GM23338 (cell line): ENCODE measurements around the gene POSTN. TPM values are rescaled to one million over a fixed set of nuclear protein-coding genes. Genes with fewer than 3 reads are reported as not detected.

Source experiments
- ATAC-seq: fragments of 200-7000 bp; cut with Tn5 transposase; 3 replicates; pipeline ENCODE4 v1.9.1; 2020
- DNase-seq: peaks from one replicate; pipeline ENCODE4 v3.0.0-alpha.2; 2015; ENCODE audit warnings: low spot score
- H2AFZ ChIP-seq: fragments of 200-600 bp; sonication (generic); 2 replicates; pipeline ENCODE4 v1.8.0; 2016; ENCODE audit warnings: antibody characterized with exemption, mild to moderate bottlenecking, moderate library complexity
- H3F3A ChIP-seq: fragments of 200-600 bp; sonication (generic); replicated peaks from 2 replicates; pipeline ENCODE4 v1.8.0; 2017; ENCODE audit warnings: antibody characterized with exemption, mixed run types, low read depth
- H3K27ac ChIP-seq: fragments of 200-600 bp; sonication (generic); 2 replicates; pipeline ENCODE4 v1.6.1; 2016; ENCODE audit warnings: low read depth
- H3K27me3 ChIP-seq: fragments of 200-600 bp; sonication (generic); 2 replicates; pipeline ENCODE4 v1.8.0; 2016; ENCODE audit warnings: mild to moderate bottlenecking, mixed run types, moderate library complexity; ENCODE audit not compliant: insufficient read depth
- H3K36me3 ChIP-seq: fragments of 200-600 bp; sonication (generic); 2 replicates; pipeline ENCODE4 v1.8.0; 2016; ENCODE audit warnings: mild to moderate bottlenecking; ENCODE audit not compliant: insufficient read depth
- H3K4me1 ChIP-seq: fragments of 200-600 bp; sonication (generic); 2 replicates; pipeline ENCODE4 v1.8.0; 2016; ENCODE audit warnings: mild to moderate bottlenecking, moderate library complexity; ENCODE audit not compliant: insufficient read depth
- H3K4me2 ChIP-seq: fragments of 200-600 bp; sonication (generic); 2 replicates; pipeline ENCODE4 v1.7.1; 2017; ENCODE audit warnings: mixed run types
- H3K4me3 ChIP-seq: fragments of 200-600 bp; sonication (generic); 2 replicates; pipeline ENCODE4 v1.6.1; 2016; ENCODE audit warnings: mixed run types
- H3K79me2 ChIP-seq: fragments of 200-600 bp; sonication (generic); replicated peaks from 2 replicates; pipeline ENCODE4 v1.8.0; 2017; ENCODE audit warnings: mild to moderate bottlenecking; ENCODE audit not compliant: insufficient read depth
- H3K9me2 ChIP-seq: fragments of 200-600 bp; sonication (generic); 2 replicates; pipeline ENCODE4 v1.8.0; 2017; ENCODE audit not compliant: insufficient read depth
- H4K20me1 ChIP-seq: fragments of 200-600 bp; sonication (generic); replicated peaks from 2 replicates; pipeline ENCODE4 v1.8.0; 2017; ENCODE audit warnings: mild to moderate bottlenecking; ENCODE audit not compliant: insufficient read depth
- H3K27ac Mint-ChIP-seq: 2 replicates; pipeline ENCODE4 v1.8.0; 2020; ENCODE audit warnings: inconsistent platforms, mild to moderate bottlenecking, moderate library complexity, mixed read lengths
- H3K27me3 Mint-ChIP-seq: 3 replicates; pipeline ENCODE4 v1.8.0; 2022; ENCODE audit warnings: low read depth, mild to moderate bottlenecking, moderate library complexity, mixed read lengths, inconsistent platforms; ENCODE audit not compliant: insufficient read depth, poor library complexity
- H3K36me3 Mint-ChIP-seq: 3 replicates; pipeline ENCODE4 v1.8.0; 2021; ENCODE audit warnings: low read depth, mild to moderate bottlenecking, inconsistent platforms, moderate library complexity, mixed read lengths
- H3K4me1 Mint-ChIP-seq: 3 replicates; pipeline ENCODE4 v1.8.0; 2020; ENCODE audit warnings: mild to moderate bottlenecking, inconsistent platforms, mixed read lengths
- H3K4me3 Mint-ChIP-seq: 3 replicates; pipeline ENCODE4 v1.8.0; 2021; ENCODE audit warnings: moderate library complexity, mild to moderate bottlenecking, inconsistent platforms, mixed read lengths
- H3K9me3 Mint-ChIP-seq: 3 replicates; pipeline ENCODE4 v1.8.0; 2020; ENCODE audit warnings: moderate library complexity, mild to moderate bottlenecking, inconsistent platforms, mixed read lengths
- CREB1 ChIP-seq: fragments of 250-450 bp; sonication (Bioruptor Pico); IDR thresholded peaks from 2 replicates; pipeline ENCODE4 v1.5.0; 2020; ENCODE audit warnings: low read depth, mild to moderate bottlenecking, moderate library complexity
- EZH2 ChIP-seq: fragments of 200-600 bp; sonication (generic); IDR thresholded peaks from one replicate; pipeline ENCODE4 v1.8.0; 2017; ENCODE audit warnings: antibody characterized with exemption, mild to moderate bottlenecking, low read depth; ENCODE audit not compliant: unreplicated experiment
- EZH2phosphoT487 ChIP-seq: fragments of 200-600 bp; sonication (generic); IDR thresholded peaks from one replicate; pipeline ENCODE4 v1.8.1; 2018; ENCODE audit warnings: antibody characterized with exemption; ENCODE audit not compliant: unreplicated experiment
- JUNB ChIP-seq: IDR thresholded peaks from one replicate; pipeline ENCODE4 v1.6.1; 2016; ENCODE audit warnings: antibody characterized with exemption; ENCODE audit not compliant: unreplicated experiment
- NANOG ChIP-seq: IDR thresholded peaks from 2 replicates; pipeline ENCODE4 v1.6.1; 2016; ENCODE audit warnings: antibody characterized with exemption, borderline replicate concordance
- POLR2AphosphoS5 ChIP-seq: IDR thresholded peaks from 2 replicates; pipeline ENCODE4 v1.6.1; 2016; ENCODE audit warnings: antibody characterized with exemption, low read depth
- STAT1 ChIP-seq: IDR thresholded peaks from one replicate; pipeline ENCODE4 v1.6.1; 2016; ENCODE audit warnings: antibody characterized with exemption; ENCODE audit not compliant: unreplicated experiment
- ZNF114 ChIP-seq: fragments of 250-450 bp; sonication (Bioruptor Pico); IDR thresholded peaks from 2 replicates; pipeline ENCODE4 v1.5.0; 2020; ENCODE audit warnings: mild to moderate bottlenecking, moderate library complexity
- ZNF331 ChIP-seq: fragments of 250-450 bp; sonication (Bioruptor Pico); IDR thresholded peaks from 2 replicates; pipeline ENCODE4 v1.5.0; 2020; ENCODE audit warnings: low read depth, mild to moderate bottlenecking, moderate library complexity
- polyA plus RNA-seq: library from polyadenylated mRNA; unstranded; fragments of >200 nt; fragmentation: Nextera tagmentation; extraction: Ambion mirVana; gene quantifications from 2 replicates; pipeline ENCODE4 v1.2.1, GENCODE V29; 2016
- total RNA-seq: library from RNA; depleted of rRNA; stranded (reverse); fragments of >200 nt; shearing (Covaris generic); gene quantifications from 2 replicates; pipeline ENCODE4 v1.2.3, GENCODE V29; 2014
- TF ChIP-seq, protein P1 (sequence below): IDR thresholded peaks from 2 replicates; pipeline ENCODE4 v1.6.1; 2016; ENCODE audit warnings: antibody characterized with exemption
- TF ChIP-seq, protein P2 (sequence below): IDR thresholded peaks from one replicate; pipeline ENCODE4 v1.6.1; 2018; ENCODE audit warnings: antibody characterized with exemption; ENCODE audit not compliant: unreplicated experiment
- TF ChIP-seq, protein P3 (sequence below): fragments of 250-450 bp; sonication (Bioruptor Pico); IDR thresholded peaks from 2 replicates; pipeline ENCODE4 v1.5.0; 2020; ENCODE audit warnings: mild to moderate bottlenecking, moderate library complexity
- TF ChIP-seq, protein P4 (sequence below), 2 experiments: fragments of 200-600 bp in 1 of 2; sonication (generic) in 1 of 2; conservative IDR thresholded peaks; 2 replicates each; pipeline versions ENCODE4 v1.5.1 to v1.6.1; 2016 to 2017; ENCODE audit warnings: antibody characterized with exemption in 2 of 2, low read depth in 2 of 2, mild to moderate bottlenecking in 2 of 2, moderate library complexity in 1 of 2

The POSTN gene
- total and polyA plus RNA-seq, 2 experiments from 2014 or later = 0.21 to 0.31 TPM

DNA sequence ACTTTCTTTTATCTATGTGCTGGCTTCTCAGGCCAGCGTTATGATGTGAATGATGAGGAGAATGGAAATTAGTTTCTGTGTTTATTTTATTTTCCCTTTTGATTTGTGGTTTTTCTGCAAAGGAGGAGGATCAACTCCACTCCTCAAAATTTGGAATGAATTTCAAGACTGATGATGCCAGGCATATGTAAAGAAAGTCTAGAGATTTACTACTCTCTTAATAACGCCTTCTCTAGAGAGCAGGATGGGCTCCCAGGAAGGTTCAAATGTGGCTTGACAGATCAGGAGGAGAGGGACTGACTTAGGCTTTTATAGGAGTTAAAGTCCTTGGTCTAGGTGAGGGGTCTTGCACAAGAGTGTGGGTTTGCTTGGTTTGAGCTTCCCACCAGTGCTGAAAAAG lies 15.1 kb upstream of the POSTN start:
- no peak overlapping the region for H3K27ac Mint-ChIP-seq
- Histone ChIP-seq H3K27me3 (no peaks in the 10 kb centered on the region), H3K79me2 (no peaks in the 10 kb centered on the region), H3F3A (no peaks in the 10 kb centered on the region), H3K27ac (no peak overlapping the region), H3K9me2 (no peaks in the 10 kb centered on the region), H3K4me3 (no peak overlapping the region), H3K4me1 (no peaks in the 10 kb centered on the region), H4K20me1 (no peaks in the 10 kb centered on the region), H3K4me2 (no peak overlapping the region), H3K36me3 (no peaks in the 10 kb centered on the region), H2AFZ (no peak overlapping the region)
- no peaks in the 10 kb centered on the region for H3K9me3 Mint-ChIP-seq
- DNase-seq (no peak), ATAC-seq (no peak)
- H3K4me1 Mint-ChIP-seq = peaks cover 7% of the 10 kb centered on the region
- no peaks in the 10 kb centered on the region for H3K27me3 Mint-ChIP-seq
- H3K4me3 Mint-ChIP-seq = no peak overlapping the region
- H3K36me3 Mint-ChIP-seq = no peaks in the 10 kb centered on the region
- TF ChIP-seq JUNB (no peak), NANOG (no peak), POLR2AphosphoS5 (no peak), CREB1 (CRISPR knock-in tag) (no peak), STAT1 (no peak), EZH2 (no peak), ZNF114 (CRISPR knock-in tag) (no peak), ZNF331 (no peak), EZH2phosphoT487 (no peak)
- TF ChIP-seq, protein P1, sequence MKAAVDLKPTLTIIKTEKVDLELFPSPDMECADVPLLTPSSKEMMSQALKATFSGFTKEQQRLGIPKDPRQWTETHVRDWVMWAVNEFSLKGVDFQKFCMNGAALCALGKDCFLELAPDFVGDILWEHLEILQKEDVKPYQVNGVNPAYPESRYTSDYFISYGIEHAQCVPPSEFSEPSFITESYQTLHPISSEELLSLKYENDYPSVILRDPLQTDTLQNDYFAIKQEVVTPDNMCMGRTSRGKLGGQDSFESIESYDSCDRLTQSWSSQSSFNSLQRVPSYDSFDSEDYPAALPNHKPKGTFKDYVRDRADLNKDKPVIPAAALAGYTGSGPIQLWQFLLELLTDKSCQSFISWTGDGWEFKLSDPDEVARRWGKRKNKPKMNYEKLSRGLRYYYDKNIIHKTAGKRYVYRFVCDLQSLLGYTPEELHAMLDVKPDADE = no peak
- TF ChIP-seq, protein P2, sequence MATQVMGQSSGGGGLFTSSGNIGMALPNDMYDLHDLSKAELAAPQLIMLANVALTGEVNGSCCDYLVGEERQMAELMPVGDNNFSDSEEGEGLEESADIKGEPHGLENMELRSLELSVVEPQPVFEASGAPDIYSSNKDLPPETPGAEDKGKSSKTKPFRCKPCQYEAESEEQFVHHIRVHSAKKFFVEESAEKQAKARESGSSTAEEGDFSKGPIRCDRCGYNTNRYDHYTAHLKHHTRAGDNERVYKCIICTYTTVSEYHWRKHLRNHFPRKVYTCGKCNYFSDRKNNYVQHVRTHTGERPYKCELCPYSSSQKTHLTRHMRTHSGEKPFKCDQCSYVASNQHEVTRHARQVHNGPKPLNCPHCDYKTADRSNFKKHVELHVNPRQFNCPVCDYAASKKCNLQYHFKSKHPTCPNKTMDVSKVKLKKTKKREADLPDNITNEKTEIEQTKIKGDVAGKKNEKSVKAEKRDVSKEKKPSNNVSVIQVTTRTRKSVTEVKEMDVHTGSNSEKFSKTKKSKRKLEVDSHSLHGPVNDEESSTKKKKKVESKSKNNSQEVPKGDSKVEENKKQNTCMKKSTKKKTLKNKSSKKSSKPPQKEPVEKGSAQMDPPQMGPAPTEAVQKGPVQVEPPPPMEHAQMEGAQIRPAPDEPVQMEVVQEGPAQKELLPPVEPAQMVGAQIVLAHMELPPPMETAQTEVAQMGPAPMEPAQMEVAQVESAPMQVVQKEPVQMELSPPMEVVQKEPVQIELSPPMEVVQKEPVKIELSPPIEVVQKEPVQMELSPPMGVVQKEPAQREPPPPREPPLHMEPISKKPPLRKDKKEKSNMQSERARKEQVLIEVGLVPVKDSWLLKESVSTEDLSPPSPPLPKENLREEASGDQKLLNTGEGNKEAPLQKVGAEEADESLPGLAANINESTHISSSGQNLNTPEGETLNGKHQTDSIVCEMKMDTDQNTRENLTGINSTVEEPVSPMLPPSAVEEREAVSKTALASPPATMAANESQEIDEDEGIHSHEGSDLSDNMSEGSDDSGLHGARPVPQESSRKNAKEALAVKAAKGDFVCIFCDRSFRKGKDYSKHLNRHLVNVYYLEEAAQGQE = no peak
- TF ChIP-seq, protein P3, sequence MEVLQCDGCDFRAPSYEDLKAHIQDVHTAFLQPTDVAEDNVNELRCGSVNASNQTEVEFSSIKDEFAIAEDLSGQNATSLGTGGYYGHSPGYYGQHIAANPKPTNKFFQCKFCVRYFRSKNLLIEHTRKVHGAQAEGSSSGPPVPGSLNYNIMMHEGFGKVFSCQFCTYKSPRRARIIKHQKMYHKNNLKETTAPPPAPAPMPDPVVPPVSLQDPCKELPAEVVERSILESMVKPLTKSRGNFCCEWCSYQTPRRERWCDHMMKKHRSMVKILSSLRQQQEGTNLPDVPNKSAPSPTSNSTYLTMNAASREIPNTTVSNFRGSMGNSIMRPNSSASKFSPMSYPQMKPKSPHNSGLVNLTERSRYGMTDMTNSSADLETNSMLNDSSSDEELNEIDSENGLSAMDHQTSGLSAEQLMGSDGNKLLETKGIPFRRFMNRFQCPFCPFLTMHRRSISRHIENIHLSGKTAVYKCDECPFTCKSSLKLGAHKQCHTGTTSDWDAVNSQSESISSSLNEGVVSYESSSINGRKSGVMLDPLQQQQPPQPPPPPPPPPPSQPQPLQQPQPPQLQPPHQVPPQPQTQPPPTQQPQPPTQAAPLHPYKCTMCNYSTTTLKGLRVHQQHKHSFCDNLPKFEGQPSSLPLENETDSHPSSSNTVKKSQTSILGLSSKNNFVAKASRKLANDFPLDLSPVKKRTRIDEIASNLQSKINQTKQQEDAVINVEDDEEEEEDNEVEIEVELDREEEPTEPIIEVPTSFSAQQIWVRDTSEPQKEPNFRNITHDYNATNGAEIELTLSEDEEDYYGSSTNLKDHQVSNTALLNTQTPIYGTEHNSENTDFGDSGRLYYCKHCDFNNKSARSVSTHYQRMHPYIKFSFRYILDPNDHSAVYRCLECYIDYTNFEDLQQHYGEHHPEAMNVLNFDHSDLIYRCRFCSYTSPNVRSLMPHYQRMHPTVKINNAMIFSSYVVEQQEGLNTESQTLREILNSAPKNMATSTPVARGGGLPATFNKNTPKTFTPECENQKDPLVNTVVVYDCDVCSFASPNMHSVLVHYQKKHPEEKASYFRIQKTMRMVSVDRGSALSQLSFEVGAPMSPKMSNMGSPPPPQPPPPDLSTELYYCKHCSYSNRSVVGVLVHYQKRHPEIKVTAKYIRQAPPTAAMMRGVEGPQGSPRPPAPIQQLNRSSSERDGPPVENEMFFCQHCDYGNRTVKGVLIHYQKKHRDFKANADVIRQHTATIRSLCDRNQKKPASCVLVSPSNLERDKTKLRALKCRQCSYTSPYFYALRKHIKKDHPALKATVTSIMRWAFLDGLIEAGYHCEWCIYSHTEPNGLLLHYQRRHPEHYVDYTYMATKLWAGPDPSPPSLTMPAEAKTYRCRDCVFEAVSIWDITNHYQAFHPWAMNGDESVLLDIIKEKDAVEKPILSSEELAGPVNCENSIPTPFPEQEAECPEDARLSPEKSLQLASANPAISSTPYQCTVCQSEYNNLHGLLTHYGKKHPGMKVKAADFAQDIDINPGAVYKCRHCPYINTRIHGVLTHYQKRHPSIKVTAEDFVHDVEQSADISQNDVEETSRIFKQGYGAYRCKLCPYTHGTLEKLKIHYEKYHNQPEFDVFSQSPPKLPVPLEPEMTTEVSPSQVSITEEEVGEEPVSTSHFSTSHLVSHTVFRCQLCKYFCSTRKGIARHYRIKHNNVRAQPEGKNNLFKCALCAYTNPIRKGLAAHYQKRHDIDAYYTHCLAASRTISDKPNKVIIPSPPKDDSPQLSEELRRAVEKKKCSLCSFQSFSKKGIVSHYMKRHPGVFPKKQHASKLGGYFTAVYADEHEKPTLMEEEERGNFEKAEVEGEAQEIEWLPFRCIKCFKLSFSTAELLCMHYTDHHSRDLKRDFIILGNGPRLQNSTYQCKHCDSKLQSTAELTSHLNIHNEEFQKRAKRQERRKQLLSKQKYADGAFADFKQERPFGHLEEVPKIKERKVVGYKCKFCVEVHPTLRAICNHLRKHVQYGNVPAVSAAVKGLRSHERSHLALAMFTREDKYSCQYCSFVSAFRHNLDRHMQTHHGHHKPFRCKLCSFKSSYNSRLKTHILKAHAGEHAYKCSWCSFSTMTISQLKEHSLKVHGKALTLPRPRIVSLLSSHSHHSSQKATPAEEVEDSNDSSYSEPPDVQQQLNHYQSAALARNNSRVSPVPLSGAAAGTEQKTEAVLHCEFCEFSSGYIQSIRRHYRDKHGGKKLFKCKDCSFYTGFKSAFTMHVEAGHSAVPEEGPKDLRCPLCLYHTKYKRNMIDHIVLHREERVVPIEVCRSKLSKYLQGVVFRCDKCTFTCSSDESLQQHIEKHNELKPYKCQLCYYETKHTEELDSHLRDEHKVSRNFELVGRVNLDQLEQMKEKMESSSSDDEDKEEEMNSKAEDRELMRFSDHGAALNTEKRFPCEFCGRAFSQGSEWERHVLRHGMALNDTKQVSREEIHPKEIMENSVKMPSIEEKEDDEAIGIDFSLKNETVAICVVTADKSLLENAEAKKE (CRISPR knock-in tag) = no peak
- TF ChIP-seq, protein P4, sequence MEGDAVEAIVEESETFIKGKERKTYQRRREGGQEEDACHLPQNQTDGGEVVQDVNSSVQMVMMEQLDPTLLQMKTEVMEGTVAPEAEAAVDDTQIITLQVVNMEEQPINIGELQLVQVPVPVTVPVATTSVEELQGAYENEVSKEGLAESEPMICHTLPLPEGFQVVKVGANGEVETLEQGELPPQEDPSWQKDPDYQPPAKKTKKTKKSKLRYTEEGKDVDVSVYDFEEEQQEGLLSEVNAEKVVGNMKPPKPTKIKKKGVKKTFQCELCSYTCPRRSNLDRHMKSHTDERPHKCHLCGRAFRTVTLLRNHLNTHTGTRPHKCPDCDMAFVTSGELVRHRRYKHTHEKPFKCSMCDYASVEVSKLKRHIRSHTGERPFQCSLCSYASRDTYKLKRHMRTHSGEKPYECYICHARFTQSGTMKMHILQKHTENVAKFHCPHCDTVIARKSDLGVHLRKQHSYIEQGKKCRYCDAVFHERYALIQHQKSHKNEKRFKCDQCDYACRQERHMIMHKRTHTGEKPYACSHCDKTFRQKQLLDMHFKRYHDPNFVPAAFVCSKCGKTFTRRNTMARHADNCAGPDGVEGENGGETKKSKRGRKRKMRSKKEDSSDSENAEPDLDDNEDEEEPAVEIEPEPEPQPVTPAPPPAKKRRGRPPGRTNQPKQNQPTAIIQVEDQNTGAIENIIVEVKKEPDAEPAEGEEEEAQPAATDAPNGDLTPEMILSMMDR (conservative IDR thresholded peaks at IDR 0.05; ENCODE audit: low read depth in 2 of 2) = no peak
